Tibial artery (tissue), 4 donors: Measurements from ENCODE around the gene KCNS1.
A peak's percentile ranks its signal among the peaks of the same experiment; 100 is the strongest.

Source experiments
- DNase-seq, 2 donors: peaks; one replicate each; pipeline ENCODE4 v3.0.0-alpha.2; 2019
- H3K27ac ChIP-seq, 2 donors: fragments of 200-600 bp; sonication (generic) in 1 of 2; 1 replicate in 1 of 2; 2 replicates in 1 of 2; pipeline ENCODE4 v1.5.1; 2018 to 2019; ENCODE audit warnings: mild to moderate bottlenecking in 1 of 2
- H3K27me3 ChIP-seq, 2 donors: fragments of 200-600 bp; sonication (generic) in 1 of 2; one replicate each; pipeline versions ENCODE4 v1.5.1 to v1.6.0; 2016 to 2019
- H3K36me3 ChIP-seq, 3 donors: fragments of 200-600 bp; sonication (generic) in 2 of 3; one replicate each; pipeline ENCODE4 v1.5.1; 2016 to 2019; ENCODE audit warnings: mild to moderate bottlenecking in 2 of 3
- H3K4me1 ChIP-seq, 4 donors: fragments of 200-600 bp; sonication (generic) in 2 of 4; 1 replicate in 3 of 4; 2 replicates in 1 of 4; pipeline ENCODE4 v1.5.1; 2016 to 2019
- H3K4me3 ChIP-seq, 2 donors: fragments of 200-600 bp; sonication (generic) in 1 of 2; 1 replicate in 1 of 2; 2 replicates in 1 of 2; pipeline ENCODE4 v1.5.1; 2018 to 2019; ENCODE audit warnings: mild to moderate bottlenecking in 2 of 2
- H3K9me3 ChIP-seq, 3 donors: fragments of 200-600 bp; sonication (generic) in 1 of 3; one replicate each; pipeline ENCODE4 v1.5.1; 2016 to 2019
- intact Hi-C: fragments of 100-400 bp; cut with DNase I; formaldehyde crosslinking; loops from one replicate; pipeline ENCODE4 v1.15.0; 2023; ENCODE audit warnings: low total_unique reads
- TF ChIP-seq, protein P1 (sequence below), 2 experiments: fragments of 200-600 bp in 1 of 2; fragments of 450-650 bp in 1 of 2; IDR thresholded peaks; one replicate each; pipeline ENCODE4 v1.5.1; 2017 to 2019; ENCODE audit warnings: antibody characterized with exemption in 2 of 2, mild to moderate bottlenecking in 1 of 2, moderate library complexity in 1 of 2

The KCNS1 gene

DNA sequence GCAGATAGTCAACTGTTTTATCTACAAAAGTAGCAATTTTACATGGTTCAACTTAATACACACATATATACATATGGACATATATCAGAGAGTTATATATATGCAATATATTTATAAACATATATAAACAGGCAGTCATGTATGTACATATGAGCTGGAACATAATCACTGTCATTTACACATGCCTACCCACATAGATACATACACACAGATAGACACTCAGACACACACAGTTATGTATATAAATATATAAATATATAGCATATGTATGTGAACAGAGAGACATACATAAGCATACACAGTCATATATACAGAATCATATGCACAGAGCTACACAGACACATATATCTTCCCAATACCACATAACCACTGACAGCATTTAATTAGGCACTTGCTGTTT, 11.8 kb upstream of the KCNS1 start:
- no peak overlapping the region for H3K4me3 ChIP-seq
- DNase-seq = no peak
- no peaks in the 10 kb centered on the region for H3K9me3 ChIP-seq
- intact Hi-C loops = no loop called here
- no peaks in the 10 kb centered on the region for H3K36me3 ChIP-seq
- H3K27me3 ChIP-seq = peaks cover 3 to 35% of the 10 kb centered on the region in 2 donors
- TF ChIP-seq, protein P1, sequence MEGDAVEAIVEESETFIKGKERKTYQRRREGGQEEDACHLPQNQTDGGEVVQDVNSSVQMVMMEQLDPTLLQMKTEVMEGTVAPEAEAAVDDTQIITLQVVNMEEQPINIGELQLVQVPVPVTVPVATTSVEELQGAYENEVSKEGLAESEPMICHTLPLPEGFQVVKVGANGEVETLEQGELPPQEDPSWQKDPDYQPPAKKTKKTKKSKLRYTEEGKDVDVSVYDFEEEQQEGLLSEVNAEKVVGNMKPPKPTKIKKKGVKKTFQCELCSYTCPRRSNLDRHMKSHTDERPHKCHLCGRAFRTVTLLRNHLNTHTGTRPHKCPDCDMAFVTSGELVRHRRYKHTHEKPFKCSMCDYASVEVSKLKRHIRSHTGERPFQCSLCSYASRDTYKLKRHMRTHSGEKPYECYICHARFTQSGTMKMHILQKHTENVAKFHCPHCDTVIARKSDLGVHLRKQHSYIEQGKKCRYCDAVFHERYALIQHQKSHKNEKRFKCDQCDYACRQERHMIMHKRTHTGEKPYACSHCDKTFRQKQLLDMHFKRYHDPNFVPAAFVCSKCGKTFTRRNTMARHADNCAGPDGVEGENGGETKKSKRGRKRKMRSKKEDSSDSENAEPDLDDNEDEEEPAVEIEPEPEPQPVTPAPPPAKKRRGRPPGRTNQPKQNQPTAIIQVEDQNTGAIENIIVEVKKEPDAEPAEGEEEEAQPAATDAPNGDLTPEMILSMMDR (IDR thresholded peaks at IDR 0.05) = no peak
- H3K4me1 ChIP-seq = no peaks in the 10 kb centered on the region
- no peak overlapping the region for H3K27ac ChIP-seq

DNA sequence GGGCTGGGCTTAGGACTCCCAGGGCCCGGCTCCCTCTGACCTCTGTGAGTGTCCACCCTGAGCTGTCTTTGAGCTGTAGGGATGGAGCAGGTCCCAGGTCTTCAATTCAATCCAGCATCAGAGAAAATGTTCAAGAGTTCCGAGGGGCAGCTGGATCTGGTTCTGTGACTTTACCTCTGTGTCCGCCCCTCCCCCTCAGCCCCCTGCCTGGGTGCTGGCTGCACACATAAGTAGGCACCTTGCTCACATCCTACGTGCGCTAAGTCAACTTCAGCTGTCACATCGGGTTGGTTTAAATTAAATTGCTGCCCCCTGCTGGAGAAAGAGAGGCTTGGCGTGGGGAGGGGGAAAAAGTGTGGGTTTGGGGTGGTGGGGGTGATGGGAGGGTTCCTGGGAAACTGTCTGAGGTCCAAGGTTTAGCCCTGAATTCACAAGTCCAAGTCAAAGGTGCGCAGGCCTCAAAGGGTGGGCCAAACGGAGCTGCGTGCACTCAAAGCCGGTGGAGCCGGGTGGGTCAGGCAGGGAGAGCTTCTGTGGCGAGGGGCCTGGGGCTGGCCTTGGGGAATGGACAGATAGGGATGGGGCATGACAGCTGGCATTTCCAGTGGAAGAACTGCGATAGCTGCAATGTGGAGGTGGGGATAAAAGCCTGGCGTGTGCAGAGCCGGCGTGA, 11.0 kb upstream of the KCNS1 start:
- no peak for DNase-seq

DNA sequence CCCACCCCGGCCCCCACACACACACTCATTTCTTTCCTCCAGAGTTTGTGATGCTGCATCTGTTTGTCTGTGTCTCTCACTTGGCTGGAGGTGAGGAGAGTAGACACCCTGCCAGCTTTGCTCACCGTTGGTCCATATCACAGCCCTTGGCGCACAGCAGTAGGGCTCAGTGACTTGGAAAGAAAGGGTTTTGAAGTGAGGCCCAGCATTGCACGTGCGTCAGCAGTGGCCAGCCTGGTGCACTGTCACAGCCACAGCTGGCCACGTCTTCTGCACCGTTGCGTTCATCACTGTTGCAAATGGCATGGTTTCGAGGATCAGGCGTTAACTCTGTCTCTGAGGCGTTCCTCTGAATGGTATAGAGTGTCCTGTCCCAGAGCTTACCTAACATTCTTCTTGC, 10.4 kb upstream of the KCNS1 start:
- peaks cover 0 to 39% of the 10 kb centered on the region in 2 donors for H3K27me3 ChIP-seq
- H3K4me3 ChIP-seq = no peak overlapping the region
- H3K9me3 ChIP-seq = no peaks in the 10 kb centered on the region
- TF ChIP-seq, protein P1 (IDR thresholded peaks at IDR 0.05) = no peak
- H3K4me1 ChIP-seq = no peaks in the 10 kb centered on the region
- no peaks in the 10 kb centered on the region for H3K36me3 ChIP-seq
- intact Hi-C loops = no loop called here
- H3K27ac ChIP-seq = no peak overlapping the region
- no peak for DNase-seq

More for the DNA sequence above, 11.0 kb upstream of the KCNS1 start:
- Histone ChIP-seq H3K4me3 (no peak overlapping the region), H3K9me3 (no peaks in the 10 kb centered on the region), H3K4me1 (no peaks in the 10 kb centered on the region), H3K36me3 (no peaks in the 10 kb centered on the region), H3K27ac (no peak overlapping the region), H3K27me3 (peaks cover 0 to 37% of the 10 kb centered on the region in 2 donors)
- intact Hi-C loops = no loop called here
- TF ChIP-seq, protein P1 (IDR thresholded peaks at IDR 0.05) = peak; percentile 7 to 34

DNA sequence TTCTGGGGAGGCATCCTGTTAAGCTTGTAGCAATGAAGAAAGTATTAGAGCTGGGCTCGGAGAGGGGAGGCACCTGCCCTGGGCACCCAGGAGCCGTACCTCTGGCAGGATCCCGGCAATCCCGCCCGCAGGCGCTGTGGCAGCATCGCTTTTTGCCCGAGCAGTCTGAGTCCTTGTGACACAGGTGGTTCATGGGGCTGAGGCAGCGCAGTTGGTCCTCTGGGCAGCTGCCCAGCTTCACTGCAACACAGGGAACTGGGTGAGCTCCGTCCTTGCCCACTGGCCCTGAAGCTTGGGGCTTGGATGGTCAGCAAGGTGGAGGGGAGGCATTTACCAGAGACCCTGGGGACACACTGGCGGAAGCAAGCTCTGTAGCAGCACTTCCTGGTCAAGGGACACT, 9.4 kb upstream of the KCNS1 start:
- Histone ChIP-seq H3K36me3 (no peaks in the 10 kb centered on the region), H3K27ac (no peak overlapping the region), H3K4me3 (no peak overlapping the region), H3K27me3 (peaks cover 0 to 39% of the 10 kb centered on the region in 2 donors), H3K9me3 (no peaks in the 10 kb centered on the region), H3K4me1 (no peaks in the 10 kb centered on the region)
- intact Hi-C loops = no loop called here
- TF ChIP-seq, protein P1 (IDR thresholded peaks at IDR 0.05) = no peak
- DNase-seq = no peak

DNA sequence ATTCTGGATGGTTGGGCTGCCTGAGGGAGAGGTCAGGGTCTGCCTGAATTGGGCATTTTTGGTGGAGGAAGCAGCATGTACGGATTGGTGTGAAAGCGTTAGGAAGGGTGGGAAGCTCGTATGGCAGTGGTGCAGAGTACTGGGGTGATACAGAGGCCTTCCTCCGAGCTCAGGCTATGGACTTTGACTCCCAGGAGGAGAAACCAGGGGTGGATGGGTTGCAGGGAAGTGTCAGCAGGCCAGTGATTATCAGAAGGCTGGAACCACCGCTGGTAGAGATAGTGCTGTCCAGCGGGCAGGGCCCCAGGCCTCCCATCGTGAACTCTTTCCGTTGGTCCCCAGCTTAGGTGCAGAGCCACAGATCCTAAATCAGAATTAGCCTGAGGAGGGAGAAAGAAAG, 8.7 kb upstream of the KCNS1 start:
- Histone ChIP-seq H3K4me3 (no peak overlapping the region), H3K9me3 (no peaks in the 10 kb centered on the region), H3K27ac (no peak overlapping the region), H3K27me3 (peaks cover 0 to 39% of the 10 kb centered on the region in 2 donors), H3K4me1 (no peaks in the 10 kb centered on the region), H3K36me3 (no peaks in the 10 kb centered on the region)
- TF ChIP-seq, protein P1 (IDR thresholded peaks at IDR 0.05) = no peak
- intact Hi-C loops = no loop called here
- DNase-seq = no peak
